Measurements from ENCODE around the gene MRPS22. TPM values are rescaled to one million over a fixed set of nuclear protein-coding genes. Genes with fewer than 3 reads are reported as not detected.

MRPS22 gene
- total and polyA plus RNA-seq, 5 experiments from 2014 or later: 33.6 to 43.8 (median 41.2) TPM

GRCh38 chr3:139317660-139318430 lies 26.0 kb upstream of the MRPS22 start:
- peaks cover 6 to 35% (median 29%) of the 10 kb centered on the region in 5 donors for H3K27me3 Mint-ChIP-seq
- POLR2A ChIA-PET: no interaction called here
- H3K9me3 Mint-ChIP-seq: no peaks in the 10 kb centered on the region
- no peak for ATAC-seq
- no peak overlapping the region for H3K27ac Mint-ChIP-seq
- no peaks in the 10 kb centered on the region for H3K36me3 Mint-ChIP-seq
- H3K4me3 Mint-ChIP-seq: no peak overlapping the region
- H3K4me1 Mint-ChIP-seq: no peaks in the 10 kb centered on the region
- no peak for DNase-seq

- no peak overlapping the region for H3K4me3 Mint-ChIP-seq
- H3K4me1 Mint-ChIP-seq: no peaks in the 10 kb centered on the region
- no peaks in the 10 kb centered on the region for H3K36me3 Mint-ChIP-seq
- no peak overlapping the region for H3K27ac Mint-ChIP-seq
- H3K27me3 Mint-ChIP-seq: peaks cover 5 to 30% (median 25%) of the 10 kb centered on the region in 5 donors
- no peak for ATAC-seq
- POLR2A ChIA-PET: no interaction called here
- no peaks in the 10 kb centered on the region for H3K9me3 Mint-ChIP-seq
- DNase-seq: no peak
These were observed 25.4 kb upstream of the MRPS22 start for GRCh38 chr3:139318431-139318816.

GRCh38 chr3:139318826-139319225 lies 25.0 kb upstream of the MRPS22 start:
- Mint-ChIP-seq H3K4me3 (no peak overlapping the region), H3K27me3 (peaks cover 4 to 26% (median 21%) of the 10 kb centered on the region in 5 donors), H3K9me3 (no peaks in the 10 kb centered on the region), H3K27ac (no peak overlapping the region), H3K4me1 (no peaks in the 10 kb centered on the region), H3K36me3 (no peaks in the 10 kb centered on the region)
- ATAC-seq: no peak
- no peak for DNase-seq
- POLR2A ChIA-PET: no interaction called here

GRCh38 chr3:139319428-139320402 lies 24.1 kb upstream of the MRPS22 start:
- POLR2A ChIA-PET: no interaction called here
- H3K36me3 Mint-ChIP-seq: no peaks in the 10 kb centered on the region
- no peaks in the 10 kb centered on the region for H3K9me3 Mint-ChIP-seq
- H3K27me3 Mint-ChIP-seq: peaks cover 4 to 24% (median 16%) of the 10 kb centered on the region in 5 donors
- DNase-seq (no peak), ATAC-seq (no peak)
- peak overlapping the region in 1 of 10 donors; percentile 43 for H3K27ac Mint-ChIP-seq
- no peaks in the 10 kb centered on the region for H3K4me1 Mint-ChIP-seq
- H3K4me3 Mint-ChIP-seq: no peak overlapping the region

- H3K27ac Mint-ChIP-seq: no peak overlapping the region
- no peak for DNase-seq
- POLR2A ChIA-PET: no interaction called here
- no peak overlapping the region for H3K4me3 Mint-ChIP-seq
- H3K27me3 Mint-ChIP-seq: peaks cover 2 to 18% (median 8%) of the 10 kb centered on the region in 5 donors
- no peaks in the 10 kb centered on the region for H3K4me1 Mint-ChIP-seq
- H3K36me3 Mint-ChIP-seq: no peaks in the 10 kb centered on the region
- H3K9me3 Mint-ChIP-seq: no peaks in the 10 kb centered on the region
- ATAC-seq: no peak
These were observed 23.1 kb upstream of the MRPS22 start for GRCh38 chr3:139320551-139321309.

GRCh38 chr3:139322346-139322745 lies 21.5 kb upstream of the MRPS22 start:
- Mint-ChIP-seq H3K27ac (no peak overlapping the region), H3K4me3 (no peak overlapping the region), H3K27me3 (peaks cover 0 to 8% (median 3%) of the 10 kb centered on the region in 5 donors), H3K9me3 (no peaks in the 10 kb centered on the region), H3K4me1 (no peaks in the 10 kb centered on the region), H3K36me3 (no peaks in the 10 kb centered on the region)
- POLR2A ChIA-PET: no interaction called here
- DNase-seq: no peak
- no peak for ATAC-seq

GRCh38 chr3:139323146-139323545 lies 20.7 kb upstream of the MRPS22 start:
- peaks cover 0 to 4% (median 2%) of the 10 kb centered on the region in 4 donors for H3K4me1 Mint-ChIP-seq
- H3K9me3 Mint-ChIP-seq: no peaks in the 10 kb centered on the region
- H3K27ac Mint-ChIP-seq: no peak overlapping the region
- ATAC-seq (no peak), DNase-seq (no peak)
- POLR2A ChIA-PET: no interaction called here
- H3K27me3 Mint-ChIP-seq: peaks cover 0 to 4% (median 2%) of the 10 kb centered on the region in 5 donors
- no peaks in the 10 kb centered on the region for H3K36me3 Mint-ChIP-seq
- no peak overlapping the region for H3K4me3 Mint-ChIP-seq

GRCh38 chr3:139324456-139324855 lies 19.4 kb upstream of the MRPS22 start:
- POLR2A ChIA-PET: no interaction called here
- no peak for ATAC-seq
- no peak for DNase-seq
- Mint-ChIP-seq H3K9me3 (no peaks in the 10 kb centered on the region), H3K4me1 (peaks cover under 1 to 15% (median 13%) of the 10 kb centered on the region in 4 donors), H3K27ac (no peak overlapping the region), H3K4me3 (no peak overlapping the region), H3K36me3 (no peaks in the 10 kb centered on the region), H3K27me3 (peaks cover 0 to 3% (median 2%) of the 10 kb centered on the region in 5 donors)

GRCh38 chr3:139325551-139325950 lies 18.3 kb upstream of the MRPS22 start:
- H3K27ac Mint-ChIP-seq: no peak overlapping the region
- H3K36me3 Mint-ChIP-seq: no peaks in the 10 kb centered on the region
- peaks cover 4 to 23% (median 20%) of the 10 kb centered on the region in 4 donors for H3K4me1 Mint-ChIP-seq
- ATAC-seq: no peak
- POLR2A ChIA-PET: no interaction called here
- H3K4me3 Mint-ChIP-seq: no peak overlapping the region
- H3K27me3 Mint-ChIP-seq: peaks cover 0 to 11% (median 7%) of the 10 kb centered on the region in 5 donors
- H3K9me3 Mint-ChIP-seq: no peaks in the 10 kb centered on the region
- no peak for DNase-seq

- Mint-ChIP-seq H3K36me3 (no peaks in the 10 kb centered on the region), H3K4me1 (peaks cover 4 to 23% (median 20%) of the 10 kb centered on the region in 4 donors), H3K27ac (peak overlapping the region in 1 of 10 donors; percentile 25), H3K27me3 (peaks cover 0 to 16% (median 9%) of the 10 kb centered on the region in 5 donors), H3K4me3 (peak overlapping the region in 1 of 10 donors; percentile 29), H3K9me3 (no peaks in the 10 kb centered on the region)
- ATAC-seq: no peak
- no peak for DNase-seq
- POLR2A ChIA-PET: no interaction called here
These were observed 17.7 kb upstream of the MRPS22 start for GRCh38 chr3:139326131-139326530.

GRCh38 chr3:139326707-139327106 lies 17.1 kb upstream of the MRPS22 start:
- Mint-ChIP-seq H3K36me3 (no peaks in the 10 kb centered on the region), H3K27me3 (peaks cover 2 to 21% (median 12%) of the 10 kb centered on the region in 5 donors), H3K4me3 (no peak overlapping the region), H3K4me1 (peaks cover 4 to 23% (median 20%) of the 10 kb centered on the region in 4 donors), H3K9me3 (no peaks in the 10 kb centered on the region), H3K27ac (no peak overlapping the region)
- ATAC-seq (no peak), DNase-seq (no peak)
- POLR2A ChIA-PET: no interaction called here

- no peaks in the 10 kb centered on the region for H3K36me3 Mint-ChIP-seq
- peaks cover 8 to 26% (median 18%) of the 10 kb centered on the region in 5 donors for H3K27me3 Mint-ChIP-seq
- no peak overlapping the region for H3K4me3 Mint-ChIP-seq
- POLR2A ChIA-PET: no interaction called here
- ATAC-seq: no peak
- no peaks in the 10 kb centered on the region for H3K9me3 Mint-ChIP-seq
- peaks cover 4 to 23% (median 20%) of the 10 kb centered on the region in 4 donors for H3K4me1 Mint-ChIP-seq
- no peak overlapping the region for H3K27ac Mint-ChIP-seq
- DNase-seq: no peak
These were observed 16.6 kb upstream of the MRPS22 start for GRCh38 chr3:139327231-139327630.
